K562 (cell line): ENCODE results near the gene EPHA1. TPM values are rescaled to one million over a fixed set of nuclear protein-coding genes. Genes with fewer than 3 reads are reported as not detected.

Experiments
- ATAC-seq: fragments of 200-7000 bp; cut with Tn5 transposase; 3 replicates; pipeline ENCODE4 v1.9.1; 2020; ENCODE audit warnings: moderate library complexity
- BruUV-seq: library from RNA; stranded (reverse); fragments of 400-500 nt; replicated peaks from 2 replicates; lab custom pipeline; 2021; lab: Mats Ljungman, UMichigan
- CTCF ChIA-PET: fragments of 300-600 bp; formaldehyde crosslinking; extraction: SDS; loops from one replicate; lab custom pipeline; 2021; ENCODE audit warnings: low intra/inter-chr PET ratio; lab: Yijun Ruan, JAX
- POLR2A ChIA-PET: fragments of 300-600, 350-650 bp; sonication (Branson Sonifier 250); formaldehyde crosslinking; extraction: SDS; loops from one replicate; lab custom pipeline; 2021; ENCODE audit warnings: antibody characterized with exemption, inconsistent platforms; lab: Yijun Ruan, JAX
- DNase-seq, 4 experiments: peaks; one replicate each; pipeline versions ENCODE4 v3.0.0 to v3.0.0-alpha.2; 2011 to 2018; ENCODE audit warnings: low spot score in 3 of 4, mixed read lengths in 3 of 4; ENCODE audit errors: extremely low read depth in 1 of 4
- FAIRE-seq: peaks from 2 replicates; lab custom pipeline; 2011; peaks lifted over from hg19 to GRCh38; lab: Jason Lieb, UNC
- H2AFZ ChIP-seq: 2 replicates; pipeline ENCODE4 v1.6.0; 2011; ENCODE audit warnings: low read depth, low read length, control low read depth, inconsistent platforms
- H3K27ac ChIP-seq: fragments of 200-600 bp; 3 replicates; pipeline ENCODE4 v1.8.0; 2011; ENCODE audit warnings: low read depth, mild to moderate bottlenecking, control low read depth, inconsistent platforms, low read length, moderate library complexity, mixed read lengths; ENCODE audit errors: extremely low read depth
- H3K27me3 ChIP-seq, 2 experiments: fragments of 300-600 bp in 1 of 2; 2 replicates in 1 of 2; 3 replicates in 1 of 2; pipeline versions ENCODE4 v1.6.0 to v1.8.0; 2011; ENCODE audit warnings: inconsistent platforms in 2 of 2, low read length in 2 of 2, mild to moderate bottlenecking in 1 of 2, mixed read lengths in 1 of 2, moderate library complexity in 1 of 2; ENCODE audit not compliant: control insufficient read depth in 2 of 2, insufficient read depth in 2 of 2
- H3K36me3 ChIP-seq: fragments of 300-600 bp; 3 replicates; pipeline ENCODE4 v1.8.0; 2011; ENCODE audit warnings: mild to moderate bottlenecking, low read length, inconsistent platforms; ENCODE audit not compliant: control insufficient read depth, insufficient read depth
- H3K4me1 ChIP-seq, 2 experiments: fragments of 200-600 bp in 1 of 2; replicated peaks in 1 of 2; 2 replicates in 1 of 2; 3 replicates in 1 of 2; pipeline versions ENCODE4 v1.5.1 to v1.8.0; 2011; ENCODE audit warnings: inconsistent platforms in 2 of 2, low read length in 2 of 2, mild to moderate bottlenecking in 1 of 2, mixed read lengths in 1 of 2, moderate library complexity in 1 of 2; ENCODE audit not compliant: control insufficient read depth in 2 of 2, insufficient read depth in 2 of 2
- H3K4me2 ChIP-seq: 2 replicates; pipeline ENCODE4 v1.6.1; 2011; ENCODE audit warnings: low read length, control low read depth, inconsistent platforms, mixed read lengths; ENCODE audit not compliant: insufficient read depth
- H3K4me3 ChIP-seq: fragments of 200-600 bp; sonication (generic), shearing (Covaris generic); 2 replicates; pipeline ENCODE4 v1.5.1; 2016; ENCODE audit warnings: control low read depth, inconsistent platforms
- H3K79me2 ChIP-seq: fragments of 200-600 bp; 3 replicates; pipeline ENCODE4 v1.8.0; 2011; ENCODE audit warnings: low read length, inconsistent platforms; ENCODE audit not compliant: control insufficient read depth, insufficient read depth
- H3K9ac ChIP-seq, 2 experiments: 2 replicates each; pipeline versions ENCODE4 v1.6.0 to v1.6.1; 2011; ENCODE audit warnings: low read depth in 2 of 2, low read length in 2 of 2, control low read depth in 1 of 2, inconsistent platforms in 1 of 2, mild to moderate bottlenecking in 1 of 2, mixed read lengths in 1 of 2; ENCODE audit not compliant: insufficient read depth in 1 of 2
- H3K9me1 ChIP-seq: one replicate; pipeline ENCODE4 v1.6.0; 2011; ENCODE audit warnings: inconsistent platforms, mild to moderate bottlenecking, low read length, moderate library complexity; ENCODE audit not compliant: control insufficient read depth, insufficient read depth
- H3K9me3 ChIP-seq: replicated peaks from 2 replicates; pipeline ENCODE4 v1.5.1; 2011; ENCODE audit warnings: low read depth, low read length, inconsistent platforms; ENCODE audit not compliant: control insufficient read depth, insufficient read depth
- H4K20me1 ChIP-seq: replicated peaks from 2 replicates; pipeline ENCODE4 v1.6.1; 2011; ENCODE audit warnings: low read length, inconsistent platforms, mixed read lengths; ENCODE audit not compliant: control insufficient read depth, insufficient read depth
- CTCF ChIP-seq, 3 experiments: IDR thresholded peaks in 2 of 3; conservative IDR thresholded peaks in 1 of 3; 2 replicates each; pipeline ENCODE4 v1.5.1; 2011 to 2012; ENCODE audit warnings: low read length in 3 of 3, mild to moderate bottlenecking in 3 of 3, control low read depth in 2 of 3, improper control_type of control experiment in 1 of 3, inconsistent platforms in 1 of 3, low read depth in 1 of 3, mixed read lengths in 1 of 3, moderate library complexity in 1 of 3; ENCODE audit not compliant: insufficient read depth in 2 of 3
- NR3C1 ChIP-seq: sonication (generic); formaldehyde crosslinking; IDR thresholded peaks from 2 replicates; pipeline ENCODE4 v1.8.1; 2022; ENCODE audit warnings: missing genetic modification reagents
- WGBS: fragments of 100-300 bp; shearing (Covaris generic); methylation state at CpG from one replicate; pipeline ENCODE4 v1.1.6; 2016; ENCODE audit warnings: low coverage, mixed read lengths; ENCODE audit not compliant: insufficient coverage; ENCODE audit errors: missing lambda C conversion rate; 5-methylcytosine and 5-hydroxymethylcytosine counted together
- in situ Hi-C: fragments of 300-500 bp; cut with MboI; formaldehyde crosslinking; loops from 4 replicates; pipeline ENCODE4 v1.15.0; 2018; ENCODE audit warnings: inconsistent platforms, mixed read lengths
- intact Hi-C: fragments of 100-400 bp; cut with micrococcal nuclease; formaldehyde crosslinking; loops from 2 replicates; pipeline ENCODE4 v1.14.2; 2022
- polyA plus RNA-seq, 8 experiments: library from polyadenylated mRNA; depleted of rRNA in 4 of 8; stranded (reverse) in 5 of 8; unstranded in 3 of 8; fragments of >200 nt; fragmentation: Nextera tagmentation in 2 of 8; fragmentation: Illumina TruSeq in 1 of 8; extraction: Ambion mirVana in 2 of 8; extraction: Trizol in 1 of 8; gene quantifications; 2 replicates each; pipeline versions ENCODE4 v1.2.1 to v1.2.3, GENCODE V29; 2011 to 2014; ENCODE audit warnings: inconsistent platforms in 1 of 8, missing spikeins in 1 of 8
- total RNA-seq, 7 experiments: library from RNA; depleted of rRNA in 6 of 7; stranded (reverse); fragments of >200 nt in 6 of 7; fragmentation: Illumina TruSeq in 2 of 7; extraction: Trizol in 2 of 7; gene quantifications; 2 replicates each; pipeline versions ENCODE4 v1.2.1 to v1.2.3, GENCODE V29; 2011 to 2021; ENCODE audit warnings: low replicate concordance in 1 of 7

The EPHA1 gene
- total and polyA plus RNA-seq, 9 of the 15 experiments (the other 6 are each of a cell fraction or from before 2014, with no cell fraction given): 0.22 to 0.57 (median 0.32) TPM; not detected in 6

GRCh38 chr7:143396182-143396581 is 12.5 kb downstream of the EPHA1 start:
- no peak for FAIRE-seq
- no peak overlapping the region for H3K9ac ChIP-seq
- H2AFZ ChIP-seq: no peak overlapping the region
- in situ Hi-C loops: no loop called here
- H3K4me1 ChIP-seq: peaks cover 0 to 17% of the 10 kb centered on the region in 2 experiments; a peak in 2 of 5 replicates
- no peak for DNase-seq
- TF ChIP-seq CTCF (IDR thresholded peaks at IDR 0.05 in 2 of 3, conservative IDR thresholded peaks at IDR 0.05 in 1 of 3; ENCODE audit: insufficient read depth in 2 of 3, low read depth in 1 of 3, low read length in 3 of 3): 0 out of 6 replicates have a peak, but pooled peaks of 2 of the 3 experiments have one; percentile 3 to 11
- no peak for TF ChIP-seq NR3C1 (CRISPR knock-in tag)
- TF ChIP-seq, all 486 proteins: peak for 1
- peaks cover 40 to 74% of the 10 kb centered on the region in 2 experiments; a peak in 4 of 5 replicates for H3K27me3 ChIP-seq
- CTCF ChIA-PET: interaction anchor here (1.4 kb wide), 1 partner anchor 341 kb away, joined by 4 read pairs; no protein-coding TSS in a partner anchor
- H3K4me2 ChIP-seq: no peak overlapping the region
- intact Hi-C loops: no loop called here
- BruUV-seq: no TSS peak
- H3K4me3 ChIP-seq: no peak overlapping the region
- 24% methylated on average over 7 of the region's 7 CpGs for WGBS
- H3K79me2 ChIP-seq: no peaks in the 10 kb centered on the region
- peaks cover 3% of the 10 kb centered on the region for H3K9me1 ChIP-seq
- peaks cover 7% of the 10 kb centered on the region; the same call in 1 of the 3 replicates for H3K36me3 ChIP-seq
- peaks cover 25% of the 10 kb centered on the region for H4K20me1 ChIP-seq
- peak; percentile 21 for ATAC-seq
- H3K27ac ChIP-seq: no peak overlapping the region
- POLR2A ChIA-PET: interaction anchor here (0.8 to 9.7 kb wide), 6 partner anchors 8 to 12 kb away, joined by 3 to 131 read pairs (median 4); partner anchors contain the start of gene EPHA1
- H3K9me3 ChIP-seq: no peaks in the 10 kb centered on the region
